HG03460 (cell line): ENCODE data around the gene GPANK1.
A peak's percentile ranks its signal among the peaks of the same experiment; 100 is the strongest.
"Not testable (repeated sequence)": the region's sequence is repeated elsewhere in the genome, so short reads cannot be mapped to it uniquely, and the experiment has no call there.

Source experiments
- ATAC-seq: cut with Tn5 transposase; IDR thresholded peaks from one replicate; pipeline ENCODE4 v1.9.1; 2021; ENCODE audit not compliant: unreplicated experiment

The GPANK1 gene

DNA sequence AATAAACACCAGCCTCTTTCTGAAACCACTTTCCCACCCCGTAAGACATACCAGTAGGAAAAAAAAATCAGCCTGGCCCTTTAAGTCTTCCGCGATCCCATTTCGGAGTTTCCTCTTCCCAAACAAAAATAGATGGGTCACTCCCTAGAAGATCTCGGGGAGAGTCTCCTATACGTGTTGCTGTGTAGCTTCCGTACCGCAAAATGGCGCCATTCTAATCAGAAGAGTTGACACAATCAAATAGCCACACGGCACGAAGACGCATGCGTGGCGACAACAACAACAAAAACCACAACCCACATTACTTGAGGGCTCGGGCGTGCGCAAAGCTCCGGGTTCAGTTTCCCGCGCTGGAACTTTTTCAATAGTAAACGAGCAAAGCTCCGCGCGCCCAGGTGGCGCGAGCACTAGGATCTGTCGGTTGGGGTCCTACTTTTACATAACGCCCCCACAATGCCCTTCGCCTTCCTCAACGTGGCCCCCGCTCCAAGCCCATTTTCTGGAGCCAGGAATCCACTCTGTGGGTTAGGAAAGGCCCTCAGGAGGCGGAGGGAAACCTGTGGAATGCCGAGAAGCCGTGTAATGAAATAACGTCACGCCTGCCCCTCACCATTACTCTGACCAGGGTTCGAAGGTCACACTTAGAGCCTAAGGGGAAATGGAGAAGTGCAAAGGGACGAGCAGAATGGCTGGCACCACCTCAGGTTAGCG is at the start of gene GPANK1:
Gene GPANK1, minus strand, starts transcription at position 208 of the 711 bp plus-strand sequence. CDS start 519 bp downstream, outside the sequence.
- no peak for ATAC-seq

DNA sequence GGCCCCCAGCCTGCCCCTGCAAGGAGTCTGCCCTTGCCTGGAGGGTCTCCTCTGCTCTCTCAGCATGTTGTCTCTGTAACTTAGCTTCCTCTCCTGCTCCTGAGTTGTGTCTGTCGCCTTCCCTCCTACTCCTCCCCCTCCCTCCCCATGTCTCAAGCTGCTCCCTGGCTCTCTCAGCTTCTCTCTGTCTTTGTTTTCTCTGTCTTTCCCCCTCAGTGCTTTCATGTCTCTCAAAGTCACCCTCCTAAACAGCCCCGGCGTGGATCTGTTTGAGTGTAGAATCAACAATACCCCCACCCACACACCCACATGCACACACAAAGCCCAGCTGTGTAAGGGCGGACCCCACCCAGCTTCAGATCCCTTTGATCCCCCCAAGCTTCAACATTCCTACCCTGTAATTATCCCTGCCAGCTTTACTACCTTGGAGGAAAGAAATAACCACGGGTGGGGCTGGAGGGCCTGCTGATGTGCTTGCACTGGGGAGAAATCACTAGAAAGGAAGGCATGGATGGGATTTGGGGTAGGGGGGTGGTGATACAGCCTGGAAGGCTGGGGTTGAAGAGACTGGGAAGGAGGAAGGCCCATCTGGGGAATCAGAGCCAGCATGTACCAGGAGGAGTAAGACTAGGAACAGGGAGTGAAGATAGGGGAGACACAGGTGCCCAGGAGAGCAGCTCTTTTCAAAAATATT is 49.3 kb upstream of the GPANK1 start:
- no peak for ATAC-seq

DNA sequence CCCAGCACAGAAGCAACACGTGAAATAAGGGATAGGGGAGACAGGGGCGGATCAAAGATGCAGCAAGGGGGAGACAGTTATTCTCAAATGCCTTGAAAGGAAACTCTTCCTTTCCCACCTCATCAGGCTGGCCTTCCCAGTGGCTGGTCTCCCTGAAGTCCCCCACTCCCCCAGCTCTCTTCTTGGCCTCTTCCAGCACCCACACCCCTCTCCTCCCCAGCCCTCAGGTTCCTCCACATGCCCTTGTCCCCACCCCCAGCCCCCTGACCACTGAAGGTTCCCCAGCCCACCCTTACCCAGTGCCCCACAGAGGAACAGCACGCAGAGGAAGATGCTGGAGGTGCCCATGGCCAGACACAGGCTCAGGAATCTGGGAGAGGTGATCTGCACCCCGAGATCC is 48.7 kb upstream of the GPANK1 start:
- no peak for ATAC-seq

DNA sequence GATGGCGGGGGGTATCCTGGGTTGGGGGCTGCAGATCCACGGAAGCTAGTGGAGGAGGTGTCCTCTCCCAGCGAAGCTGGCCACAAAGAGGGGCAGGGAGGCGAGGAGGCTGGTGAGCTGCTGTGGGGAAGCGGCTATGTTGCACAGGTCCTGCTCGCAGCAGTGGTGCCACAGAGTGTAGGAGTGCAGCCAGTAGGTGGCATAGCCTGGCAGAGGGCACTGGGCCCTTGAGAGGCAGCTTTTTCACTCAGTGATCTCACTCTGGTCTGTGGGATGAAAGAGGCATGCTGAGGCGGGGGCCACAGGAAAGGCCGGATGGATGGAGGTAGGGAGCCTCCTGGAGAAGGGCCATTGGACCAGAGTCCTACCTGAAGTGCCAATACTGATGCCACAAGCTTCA is 47.5 kb upstream of the GPANK1 start:
- no peak for ATAC-seq

DNA sequence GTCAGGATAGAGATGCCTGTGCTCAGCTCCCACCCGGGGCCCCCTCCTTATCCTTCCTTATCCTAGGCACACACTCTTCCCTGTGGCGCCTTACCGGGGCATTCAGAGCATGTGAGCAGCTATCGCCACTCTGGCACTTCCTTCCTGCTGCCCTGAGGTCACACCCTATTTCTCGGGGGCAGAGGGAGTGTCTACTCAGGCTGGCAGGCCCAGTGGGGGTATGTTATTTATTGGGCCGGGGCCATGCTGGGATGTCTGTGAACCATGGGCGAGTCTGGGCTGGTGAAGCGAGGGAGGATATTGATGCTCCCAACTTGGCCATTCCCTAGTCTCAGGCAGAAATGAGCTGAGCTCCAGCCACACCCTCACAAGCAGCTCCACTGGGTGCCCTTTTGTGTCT is 46.4 kb upstream of the GPANK1 start:
- no peak for ATAC-seq

DNA sequence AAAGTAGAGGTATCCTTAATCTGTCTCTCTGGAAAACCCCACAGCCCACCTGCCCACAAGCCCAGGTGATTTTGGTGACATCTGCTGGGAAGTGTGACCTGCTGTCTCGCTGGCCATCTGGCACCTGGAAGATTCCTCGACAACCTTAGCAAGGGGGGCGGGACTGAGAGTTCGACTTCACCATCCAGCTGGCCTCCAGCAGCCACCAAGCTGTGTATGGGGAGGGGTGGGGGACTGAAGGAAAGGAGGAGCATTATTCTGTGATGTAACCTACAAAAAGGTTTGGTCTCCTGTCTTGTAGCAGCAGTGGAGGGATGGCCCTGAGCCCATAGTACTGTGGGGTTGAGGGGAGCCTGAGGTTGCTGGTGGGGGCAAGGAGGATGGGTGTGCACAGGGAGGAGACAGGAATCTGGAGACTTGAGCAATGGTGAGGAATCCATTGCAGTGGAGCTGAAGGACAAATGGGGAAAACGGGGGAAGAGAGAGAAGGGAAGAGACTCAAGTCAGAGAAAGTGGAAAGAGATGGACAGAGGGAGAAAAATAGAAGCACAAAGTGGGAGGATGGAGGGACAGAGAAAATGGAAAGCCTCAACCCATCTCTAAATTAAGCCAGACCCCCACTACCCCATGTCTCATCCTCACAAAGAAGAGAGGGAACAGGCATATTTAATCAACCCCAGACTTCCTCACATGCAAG is 45.9 kb upstream of the GPANK1 start:
- no peak for ATAC-seq

DNA sequence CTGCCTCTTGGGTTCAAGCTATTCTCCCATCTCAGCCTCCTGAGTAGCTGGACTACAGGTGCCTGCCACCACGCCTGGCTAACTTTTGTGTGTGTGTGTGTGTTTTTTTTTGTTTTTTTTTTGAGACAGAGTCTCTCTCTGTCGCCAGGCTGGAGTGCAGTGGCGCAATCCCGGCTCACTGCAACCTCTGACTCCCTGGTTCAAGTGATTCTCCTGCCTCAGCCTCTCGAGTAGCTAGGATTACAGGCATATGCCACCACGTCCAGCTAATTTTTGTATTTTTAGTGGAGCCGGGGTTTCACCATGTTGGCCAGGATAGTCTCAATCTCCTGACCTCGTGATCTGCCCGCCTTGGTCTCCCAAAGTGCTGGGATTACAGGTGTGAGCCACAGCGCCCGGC is 44.4 kb upstream of the GPANK1 start:
- not testable (repeated sequence) for ATAC-seq

DNA sequence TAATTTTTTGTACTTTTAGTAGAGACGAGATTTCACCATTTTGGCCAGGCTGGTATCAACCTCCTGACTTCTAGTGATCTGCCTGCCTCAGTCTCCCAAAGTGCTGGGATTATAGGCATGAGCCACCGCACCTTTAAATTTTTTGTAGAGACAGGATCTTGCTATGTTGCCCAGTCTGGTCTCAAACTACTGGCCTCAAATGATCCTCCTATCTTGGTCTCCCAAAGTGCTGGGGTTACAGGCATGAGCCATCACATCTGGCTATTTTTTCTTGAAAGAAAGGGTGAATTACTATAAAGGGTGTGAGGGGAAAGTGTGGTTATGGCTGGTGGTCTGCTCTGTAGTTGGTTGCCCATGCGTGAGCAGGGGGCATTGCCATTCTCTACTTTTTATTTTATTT is 43.4 kb upstream of the GPANK1 start:
- ATAC-seq: no peak

DNA sequence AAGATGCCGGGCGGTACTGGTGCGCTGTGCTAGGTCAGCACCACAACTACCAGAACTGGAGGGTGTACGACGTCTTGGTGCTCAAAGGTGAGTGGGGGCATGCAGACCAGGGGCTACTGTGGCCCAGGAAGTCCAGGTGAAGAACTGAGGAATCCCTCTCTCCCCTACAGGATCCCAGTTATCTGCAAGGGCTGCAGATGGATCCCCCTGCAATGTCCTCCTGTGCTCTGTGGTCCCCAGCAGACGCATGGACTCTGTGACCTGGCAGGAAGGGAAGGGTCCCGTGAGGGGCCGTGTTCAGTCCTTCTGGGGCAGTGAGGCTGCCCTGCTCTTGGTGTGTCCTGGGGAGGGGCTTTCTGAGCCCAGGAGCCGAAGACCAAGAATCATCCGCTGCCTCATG is 42.9 kb upstream of the GPANK1 start:
- no peak for ATAC-seq

DNA sequence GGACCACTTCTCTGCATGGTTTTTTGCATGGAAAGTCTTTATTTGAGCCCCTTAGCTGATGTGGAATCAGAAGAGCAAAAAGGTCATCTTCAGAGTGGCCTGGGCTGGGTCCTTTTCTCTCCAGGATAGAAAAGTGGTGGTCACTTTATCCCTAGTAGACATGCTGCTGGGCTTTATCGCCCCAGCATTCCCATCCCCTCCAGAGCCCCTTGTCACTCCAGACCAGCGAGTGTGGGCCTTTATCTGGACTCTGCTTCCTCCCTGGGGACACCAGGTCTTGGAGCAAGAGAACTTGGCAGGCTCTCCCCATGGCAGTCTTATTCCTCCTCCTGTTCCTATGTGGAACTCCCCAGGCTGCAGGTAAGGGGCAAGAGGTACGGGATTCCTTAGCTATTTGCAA is 41.8 kb upstream of the GPANK1 start, which contains the start of gene LY6G6F:
Gene LY6G6F, plus strand, starts transcription at position 268 of the 400 bp plus-strand sequence. Its CDS starts 41 bp downstream, at position 309.
- no peak for ATAC-seq

DNA sequence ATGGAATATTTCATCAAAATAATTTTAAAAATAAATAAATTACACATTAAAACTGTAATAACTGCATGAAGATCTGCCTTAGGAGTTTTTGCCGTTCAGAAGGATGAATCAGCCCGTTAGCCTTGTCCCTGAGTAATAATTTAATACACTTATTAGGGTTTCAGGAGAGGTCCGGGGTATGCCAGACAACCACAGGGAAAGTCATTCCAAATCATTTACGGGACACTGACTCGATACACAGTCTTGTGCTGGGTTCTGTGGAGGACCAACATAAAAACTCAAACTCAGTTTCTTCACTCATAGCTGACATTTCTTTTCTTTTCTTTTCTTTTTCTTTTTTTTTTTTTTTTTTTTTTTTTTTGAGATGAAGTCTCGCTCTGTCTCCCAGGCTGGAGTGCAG is 41.1 kb upstream of the GPANK1 start:
- no peak for ATAC-seq

DNA sequence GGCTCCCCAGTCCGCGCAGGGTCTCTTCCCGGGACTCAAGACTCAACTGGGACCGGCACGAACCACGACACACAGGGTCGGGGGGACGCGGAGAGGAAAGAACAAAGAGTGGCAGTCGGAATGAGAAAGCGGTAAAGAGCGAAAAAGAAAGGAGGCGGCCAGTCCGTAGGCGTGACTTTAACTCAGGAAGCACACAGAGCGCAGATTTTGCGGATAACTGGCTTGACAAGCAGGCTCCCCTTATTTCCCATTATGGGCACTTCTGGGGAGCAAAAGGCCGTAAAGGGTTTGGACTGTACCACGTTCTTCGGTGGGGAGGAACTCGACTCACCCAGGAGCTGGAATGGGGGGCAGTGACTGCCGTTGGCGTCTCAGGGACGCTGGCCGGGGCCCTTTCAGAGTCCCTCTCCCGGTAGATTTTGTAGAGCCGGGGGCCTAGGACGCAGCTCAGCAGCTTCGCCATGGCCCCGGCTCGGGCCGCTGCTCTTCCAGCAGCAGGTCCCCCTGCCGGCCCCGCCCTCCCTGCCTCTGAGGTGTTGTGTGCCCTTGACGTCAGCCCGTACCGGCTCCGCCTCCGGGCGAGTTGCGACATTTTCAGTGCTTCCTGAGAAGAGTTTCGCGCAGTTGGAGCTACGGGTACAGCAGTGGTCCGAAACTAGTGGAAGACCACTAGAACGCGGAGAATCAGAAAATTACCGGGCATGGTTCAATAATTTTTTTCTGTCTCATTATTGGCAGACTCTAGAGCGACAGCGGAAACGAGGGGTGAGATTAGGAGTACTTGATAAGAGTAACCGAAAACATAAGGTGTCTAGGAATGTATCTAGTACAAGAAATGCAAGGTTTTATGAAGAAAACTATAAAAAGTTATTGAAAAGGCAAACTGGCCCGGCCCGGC is 38.3 kb upstream of the GPANK1 start, which contains the start of gene ABHD16A:
Gene ABHD16A, minus strand, starts transcription at position 506 of the 898 bp plus-strand sequence. Its CDS starts 43 bp downstream, at position 463.
- ATAC-seq: peak; percentile 85

DNA sequence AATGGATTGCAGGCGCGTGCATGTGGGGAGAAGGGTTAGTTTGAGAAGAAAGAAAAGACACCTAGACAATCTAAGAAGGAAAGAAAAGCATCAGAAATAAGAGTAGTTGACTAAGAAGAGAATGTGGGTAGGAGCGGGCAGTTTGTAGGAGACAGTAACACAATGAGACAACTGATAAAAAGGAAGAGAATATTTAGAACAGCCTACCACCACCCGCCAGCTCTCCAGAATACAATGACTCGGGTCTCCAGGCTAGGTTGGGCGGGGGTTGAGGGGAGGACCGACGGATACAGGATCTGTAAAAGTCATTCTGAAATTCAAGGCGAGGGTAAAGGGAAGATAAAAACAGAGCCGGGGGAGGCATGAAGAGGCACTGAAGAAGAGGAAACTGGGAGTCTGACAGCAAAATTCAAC is 37.6 kb upstream of the GPANK1 start:
- no peak for ATAC-seq

DNA sequence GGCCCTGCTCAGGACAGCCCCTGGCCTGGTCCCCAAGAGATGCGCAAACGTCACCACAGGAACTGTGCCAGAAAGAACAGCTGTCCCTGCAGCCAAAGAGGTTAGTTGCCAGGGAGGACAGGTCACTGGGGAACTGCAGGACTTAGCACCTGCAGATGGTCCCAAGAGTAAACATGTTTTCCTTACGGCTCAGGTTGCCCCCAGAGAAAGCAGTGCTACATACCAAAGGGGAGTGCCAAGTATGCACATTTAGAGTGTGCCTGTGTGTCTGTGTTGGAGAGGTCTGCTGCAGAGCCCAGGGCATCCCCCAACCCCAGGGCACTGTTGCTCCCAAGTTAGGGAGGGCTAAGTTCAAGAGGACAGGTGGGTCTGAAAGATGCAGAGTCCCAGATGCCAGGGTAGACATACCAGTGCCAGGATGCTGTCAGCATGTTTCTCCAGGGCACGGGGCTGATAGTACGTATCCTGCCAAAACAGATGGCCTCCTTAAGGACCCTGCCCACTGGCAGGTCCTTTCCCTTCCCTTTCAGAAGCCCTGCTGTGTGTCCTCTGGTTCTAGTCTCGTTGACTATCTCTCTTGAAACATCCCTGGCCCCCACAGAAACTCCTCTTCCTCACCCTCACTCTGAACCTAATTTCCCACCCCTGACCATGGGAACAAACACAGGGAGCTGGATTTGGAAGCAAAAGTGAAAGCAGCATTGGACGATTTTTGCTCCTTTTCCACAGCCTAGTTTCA is 37.0 kb upstream of the GPANK1 start:
- no peak for ATAC-seq

DNA sequence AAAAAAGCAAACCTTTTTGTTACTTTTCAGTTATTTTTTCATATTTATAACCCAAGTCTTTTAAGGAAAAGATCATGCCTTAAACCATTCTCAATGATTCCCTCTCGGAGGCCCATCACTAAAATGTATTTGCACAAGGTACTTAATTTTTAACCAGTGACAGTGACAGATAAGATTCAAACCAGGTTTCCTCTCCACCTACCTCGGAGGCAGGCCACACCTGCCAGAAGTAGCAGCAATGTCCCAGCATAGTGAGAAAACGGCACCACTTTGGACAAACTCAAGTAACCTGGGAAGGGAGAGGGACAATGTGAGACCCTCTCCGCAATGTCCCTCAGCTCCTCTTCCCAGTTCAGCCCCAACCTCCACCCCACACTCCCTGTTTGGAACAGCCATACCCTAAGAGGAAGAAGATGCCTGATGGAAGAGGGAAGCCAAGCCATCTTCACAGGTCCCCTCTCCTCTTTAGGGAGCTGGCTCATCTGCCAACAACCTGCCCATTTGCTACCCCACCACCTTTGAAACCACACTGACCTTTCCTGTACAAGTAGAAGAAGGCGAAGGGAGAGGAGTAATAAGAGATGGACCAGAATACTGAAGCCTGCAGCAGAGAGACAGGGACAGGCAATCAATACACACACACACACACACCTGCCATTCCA is 36.1 kb upstream of the GPANK1 start:
- ATAC-seq: no peak

DNA sequence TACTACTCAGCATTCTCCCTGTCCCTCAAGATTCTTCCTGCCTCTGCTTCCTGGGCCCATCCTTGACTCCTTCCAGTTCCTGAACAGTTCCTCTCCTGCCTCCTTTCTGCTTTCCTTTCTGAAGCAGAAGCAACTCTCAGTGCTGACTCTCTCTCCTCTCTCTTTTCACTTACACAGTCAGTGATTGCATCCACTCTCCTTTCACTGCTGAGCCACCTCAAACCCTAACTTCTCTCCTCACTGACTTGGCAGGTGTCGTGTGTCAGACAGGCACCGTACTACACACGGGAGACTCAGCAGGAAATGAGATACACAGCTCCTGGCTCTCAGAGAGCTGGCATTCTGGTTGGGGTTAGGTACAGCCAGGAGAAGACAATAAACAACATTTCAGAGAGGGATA is 32.8 kb upstream of the GPANK1 start:
- ATAC-seq: no peak

DNA sequence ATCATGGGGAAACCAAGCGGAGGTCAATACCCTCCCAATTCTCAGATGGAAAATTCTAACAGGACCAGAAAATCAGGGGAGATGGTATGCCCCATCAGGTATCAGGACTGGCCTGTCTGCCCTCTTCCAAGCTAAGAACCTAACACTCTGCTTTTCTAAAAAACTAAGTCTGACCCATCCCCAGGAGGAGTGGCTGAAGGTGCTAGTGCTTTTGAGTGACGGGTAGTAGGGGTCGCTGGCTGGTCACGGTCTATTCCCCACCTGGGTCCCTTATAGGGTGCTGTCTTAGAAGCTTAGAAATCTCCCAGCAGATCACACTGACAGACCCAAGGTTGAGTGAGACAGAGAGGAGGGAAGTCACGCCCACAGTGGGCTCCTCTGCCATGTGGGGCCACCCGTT is 28.7 kb upstream of the GPANK1 start:
- no peak for ATAC-seq

DNA sequence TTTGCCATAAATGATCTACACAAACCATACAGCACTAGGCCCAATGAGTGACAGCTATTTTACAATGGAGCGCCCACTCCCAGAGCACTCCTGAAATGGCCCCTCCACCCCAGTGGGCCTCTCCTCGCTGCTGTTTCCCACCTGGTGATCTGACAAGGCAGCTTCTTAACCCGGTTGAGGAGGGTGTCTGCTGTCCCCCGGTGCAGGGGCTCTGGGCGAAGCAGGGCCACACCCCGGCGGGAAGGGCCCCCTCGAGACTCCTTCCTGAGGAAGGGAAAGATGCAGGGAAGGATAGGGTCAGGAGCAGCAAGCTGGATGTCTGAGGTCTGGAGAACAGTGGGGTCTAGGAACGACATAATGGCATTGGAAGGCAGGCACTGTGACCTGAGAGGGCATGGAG is 28.1 kb upstream of the GPANK1 start:
- no peak for ATAC-seq

DNA sequence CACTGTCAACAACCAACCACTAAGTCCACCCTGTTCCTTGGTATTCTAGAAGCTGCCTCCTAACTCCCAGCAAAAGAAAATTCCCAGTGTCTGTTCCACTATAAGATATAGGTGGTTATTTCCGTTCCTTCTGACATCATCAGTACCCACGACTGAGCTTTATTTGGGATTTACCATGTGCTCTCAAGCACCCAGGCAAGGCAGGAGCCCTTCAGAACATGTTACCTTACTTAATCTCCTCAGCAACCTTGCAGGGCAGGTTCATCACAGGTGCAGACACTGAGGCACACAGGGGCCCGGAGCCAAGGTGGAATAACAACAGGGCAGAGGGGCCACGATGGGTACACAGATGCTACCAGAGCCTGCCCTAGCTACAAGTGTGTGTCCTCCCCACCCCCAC is 27.6 kb upstream of the GPANK1 start:
- ATAC-seq: no peak
